ENCODE results near the gene ARIH2. TPM values are rescaled to one million over a fixed set of nuclear protein-coding genes. Genes with fewer than 3 reads are reported as not detected.

Gene ARIH2
- polyA plus RNA-seq, 1 donor (not counting 4 experiments of a cell fraction or from before 2014, with no cell fraction given): 66.7 TPM

GRCh38 chr3:49016414-49017228, 98.0 kb downstream of the ARIH2 start:
- no peak overlapping the region for H3K9ac ChIP-seq (ENCODE audit: control insufficient read depth, extremely low read depth, insufficient read depth, low read length)
- no peak overlapping the region for H3K4me2 ChIP-seq (ENCODE audit: control insufficient read depth, extremely low read depth, insufficient read depth, low read depth, low read length)
- no peak overlapping the region for H3K4me3 ChIP-seq (ENCODE audit: control insufficient read depth in 2 of 3, extremely low read depth in 1 of 3, insufficient read depth in 2 of 3, low read depth in 1 of 3, low read length in 3 of 3)
- H3K27me3 ChIP-seq (ENCODE audit: control insufficient read depth, extremely low read depth, insufficient read depth, low read length): no peaks in the 10 kb centered on the region
- peaks cover 43% of the 10 kb centered on the region for H3K79me2 ChIP-seq (ENCODE audit: control insufficient read depth, insufficient read depth, low read length)
- peaks cover 15 to 48% of the 10 kb centered on the region in 2 experiments for H3K36me3 ChIP-seq (ENCODE audit: control insufficient read depth in 2 of 2, extremely low read depth in 1 of 2, insufficient read depth in 2 of 2, low read length in 2 of 2)
- no peaks in the 10 kb centered on the region for H3K9me3 ChIP-seq (ENCODE audit: control insufficient read depth, low read depth, low read length)
- H4K20me1 ChIP-seq (ENCODE audit: control insufficient read depth, extremely low read depth, insufficient read depth, low read length): peaks cover 27% of the 10 kb centered on the region
- H3K4me1 ChIP-seq (ENCODE audit: control insufficient read depth, extremely low read depth, insufficient read depth, low read length): peaks cover 32% of the 10 kb centered on the region
- no peak for TF ChIP-seq EZH2 (IDR thresholded peaks at IDR 0.05; ENCODE audit: low read length)
- TF ChIP-seq CTCF (optimal IDR thresholded peaks at IDR 0.05 in 1 of 3, IDR thresholded peaks at IDR 0.05 in 1 of 3, conservative IDR thresholded peaks at IDR 0.05 in 1 of 3; ENCODE audit: extremely low read depth in 1 of 3, insufficient read depth in 2 of 3, low read length in 3 of 3): no peak
- H3K9me1 ChIP-seq (ENCODE audit: control insufficient read depth, extremely low read depth, insufficient read depth, low read length): peaks cover 8% of the 10 kb centered on the region
- FAIRE-seq (no peak), DNase-seq (ENCODE audit: low read depth, low spot score) (no peak)
- dilution Hi-C loops (cut with MboI; ENCODE audit: extremely low pct_ligation_motif_present, low sequenced_read_pairs): no loop called here
- H3K27ac ChIP-seq (ENCODE audit: control insufficient read depth, insufficient read depth, low read length): no peak overlapping the region
- H2AFZ ChIP-seq (ENCODE audit: control insufficient read depth, low read length): no peak overlapping the region

- Histone ChIP-seq H3K4me1 (ENCODE audit: control insufficient read depth, extremely low read depth, insufficient read depth, low read length) (peaks cover 32% of the 10 kb centered on the region), H3K27ac (ENCODE audit: control insufficient read depth, insufficient read depth, low read length) (peak overlapping the region; percentile 14), H4K20me1 (ENCODE audit: control insufficient read depth, extremely low read depth, insufficient read depth, low read length) (peaks cover 24% of the 10 kb centered on the region), H3K9ac (ENCODE audit: control insufficient read depth, extremely low read depth, insufficient read depth, low read length) (peak overlapping the region; percentile 78), H3K9me1 (ENCODE audit: control insufficient read depth, extremely low read depth, insufficient read depth, low read length) (peaks cover 8% of the 10 kb centered on the region), H3K4me2 (ENCODE audit: control insufficient read depth, extremely low read depth, insufficient read depth, low read depth, low read length) (peak overlapping the region; percentile 99), H3K4me3 (ENCODE audit: control insufficient read depth in 2 of 3, extremely low read depth in 1 of 3, insufficient read depth in 2 of 3, low read depth in 1 of 3, low read length in 3 of 3) (peak overlapping the region; percentile 53 to 86 (median 82)), H3K9me3 (ENCODE audit: control insufficient read depth, low read depth, low read length) (no peaks in the 10 kb centered on the region), H3K27me3 (ENCODE audit: control insufficient read depth, extremely low read depth, insufficient read depth, low read length) (no peaks in the 10 kb centered on the region), H3K36me3 (ENCODE audit: control insufficient read depth in 2 of 2, extremely low read depth in 1 of 2, insufficient read depth in 2 of 2, low read length in 2 of 2) (peaks cover 15 to 41% of the 10 kb centered on the region in 2 experiments), H2AFZ (ENCODE audit: control insufficient read depth, low read length) (peak overlapping the region; percentile 79), H3K79me2 (ENCODE audit: control insufficient read depth, insufficient read depth, low read length) (peaks cover 37% of the 10 kb centered on the region)
- DNase-seq (ENCODE audit: low read depth, low spot score): no peak
- FAIRE-seq: no peak
- TF ChIP-seq EZH2 (IDR thresholded peaks at IDR 0.05; ENCODE audit: low read length): no peak
- no peak for TF ChIP-seq CTCF (optimal IDR thresholded peaks at IDR 0.05 in 1 of 3, IDR thresholded peaks at IDR 0.05 in 1 of 3, conservative IDR thresholded peaks at IDR 0.05 in 1 of 3; ENCODE audit: extremely low read depth in 1 of 3, insufficient read depth in 2 of 3, low read length in 3 of 3)
- dilution Hi-C loops (cut with MboI; ENCODE audit: extremely low pct_ligation_motif_present, low sequenced_read_pairs): no loop called here
These were observed 98.8 kb downstream of the ARIH2 start for GRCh38 chr3:49017229-49017970.

Measured in keratinocyte (primary cell).